ENCODE results near the gene HSPE1. TPM values are rescaled to one million over a fixed set of nuclear protein-coding genes. Genes with fewer than 3 reads are reported as not detected.

Gene HSPE1
- total RNA-seq, 2 experiments from 2014 or later, result 50.8 to 56.2 TPM

DNA sequence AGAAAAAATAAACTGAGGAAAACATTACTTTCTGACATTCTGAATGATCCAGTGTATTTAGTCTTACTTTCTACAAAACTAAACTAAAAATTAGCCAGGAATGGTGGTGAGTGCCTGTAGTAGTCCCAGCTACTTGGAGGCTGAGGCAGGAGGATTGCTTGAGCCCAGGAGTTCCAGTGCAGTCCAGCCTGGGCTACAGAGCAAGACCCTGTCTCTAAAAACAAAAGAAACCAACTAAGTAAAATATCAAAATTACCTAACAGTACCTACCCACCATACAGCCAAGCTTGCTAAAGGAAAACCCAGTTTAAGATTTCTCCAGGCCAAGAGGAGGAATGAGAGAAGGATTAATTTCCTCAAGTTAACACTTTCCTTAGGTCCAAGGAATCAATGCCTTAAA lies 3.5 kb upstream of the HSPE1 start:
- Mint-ChIP-seq H3K9me3 (no peaks in the 10 kb centered on the region), H3K4me3 (peak overlapping the region; percentile 15), H3K36me3 (ENCODE audit: low read depth) (peaks cover 88% of the 10 kb centered on the region), H3K4me1 (ENCODE audit: low read depth) (peaks cover 58% of the 10 kb centered on the region), H3K27ac (peak overlapping the region; percentile 87), H3K27me3 (no peaks in the 10 kb centered on the region)
- intact Hi-C loops (cut with DNase I, micrococcal nuclease), result loop anchor here in 1 of 2 experiments (2.0 to 5.0 kb wide), 2 partner anchors 38 to 211 kb away; partner anchors contain the start of gene MARS2
- no peak overlapping the region for H3K27ac ChIP-seq (ENCODE audit: low read depth in 1 of 2, low read length in 2 of 2)
- ATAC-seq (ENCODE audit: poor library complexity) (no peak), DNase-seq (no peak)
- peaks cover 30% of the 10 kb centered on the region for H3K4me1 ChIP-seq (ENCODE audit: insufficient read depth, low read length)
- H3K27me3 ChIP-seq (ENCODE audit: control insufficient read depth in 1 of 2, insufficient read depth in 2 of 2, low read length in 2 of 2), result no peaks in the 10 kb centered on the region
- no peaks in the 10 kb centered on the region for H3K9me3 ChIP-seq (ENCODE audit: control insufficient read depth in 1 of 2, insufficient read depth in 1 of 2, low read length in 2 of 2)
- ChIA-PET CTCF (interaction anchor here (0.9 kb wide), 1 partner anchor 25 kb away, joined by 3 read pairs; no protein-coding TSS in a partner anchor), POLR2A (interaction anchor here (1.8 to 8.1 kb wide), 3 partner anchors 18 to 61 kb away, joined by 9 to 219 read pairs (median 111); partner anchors contain the start of genes COQ10B, MOB4 and SF3B1)
- H3K36me3 ChIP-seq (ENCODE audit: insufficient read depth, low read length), result peaks cover 58% of the 10 kb centered on the region
- H3K4me3 ChIP-seq (ENCODE audit: low read length), result no peak overlapping the region
- TF ChIP-seq, protein P1, sequence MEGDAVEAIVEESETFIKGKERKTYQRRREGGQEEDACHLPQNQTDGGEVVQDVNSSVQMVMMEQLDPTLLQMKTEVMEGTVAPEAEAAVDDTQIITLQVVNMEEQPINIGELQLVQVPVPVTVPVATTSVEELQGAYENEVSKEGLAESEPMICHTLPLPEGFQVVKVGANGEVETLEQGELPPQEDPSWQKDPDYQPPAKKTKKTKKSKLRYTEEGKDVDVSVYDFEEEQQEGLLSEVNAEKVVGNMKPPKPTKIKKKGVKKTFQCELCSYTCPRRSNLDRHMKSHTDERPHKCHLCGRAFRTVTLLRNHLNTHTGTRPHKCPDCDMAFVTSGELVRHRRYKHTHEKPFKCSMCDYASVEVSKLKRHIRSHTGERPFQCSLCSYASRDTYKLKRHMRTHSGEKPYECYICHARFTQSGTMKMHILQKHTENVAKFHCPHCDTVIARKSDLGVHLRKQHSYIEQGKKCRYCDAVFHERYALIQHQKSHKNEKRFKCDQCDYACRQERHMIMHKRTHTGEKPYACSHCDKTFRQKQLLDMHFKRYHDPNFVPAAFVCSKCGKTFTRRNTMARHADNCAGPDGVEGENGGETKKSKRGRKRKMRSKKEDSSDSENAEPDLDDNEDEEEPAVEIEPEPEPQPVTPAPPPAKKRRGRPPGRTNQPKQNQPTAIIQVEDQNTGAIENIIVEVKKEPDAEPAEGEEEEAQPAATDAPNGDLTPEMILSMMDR (IDR thresholded peaks at IDR 0.05), result no peak

DNA sequence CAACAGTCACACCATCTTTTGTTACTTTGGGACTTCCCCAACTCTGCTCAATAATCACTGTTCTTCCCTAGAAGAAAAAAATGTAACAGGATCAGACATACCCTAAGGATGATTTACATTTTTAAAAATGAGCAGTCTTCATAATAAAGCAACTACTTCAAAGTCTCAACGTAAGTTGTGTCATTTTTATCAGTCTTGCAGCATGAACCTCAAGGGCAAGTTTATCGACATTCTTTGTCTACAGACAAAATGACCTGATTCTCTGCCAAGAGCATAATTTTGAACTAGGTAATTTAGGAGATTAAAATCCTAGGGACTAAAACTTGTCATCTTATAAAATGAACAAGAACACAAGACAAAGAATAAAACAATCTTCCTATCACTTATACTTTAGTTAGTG lies 2.9 kb upstream of the HSPE1 start:
- intact Hi-C loops (cut with DNase I, micrococcal nuclease), result loop anchor here in 1 of 2 experiments (2.0 to 5.0 kb wide), 2 partner anchors 39 to 210 kb away; partner anchors contain the start of gene MARS2
- no peak overlapping the region for H3K27ac ChIP-seq (ENCODE audit: low read depth in 1 of 2, low read length in 2 of 2)

GRCh38 chr2:197498235-197498936 lies 1.8 kb upstream of the HSPE1 start:
- Histone ChIP-seq H3K9me3 (ENCODE audit: control insufficient read depth in 1 of 2, insufficient read depth in 1 of 2, low read length in 2 of 2) (no peaks in the 10 kb centered on the region), H3K27ac (ENCODE audit: low read depth in 1 of 2, low read length in 2 of 2) (peak overlapping the region; percentile 93 to 97), H3K27me3 (ENCODE audit: control insufficient read depth in 1 of 2, insufficient read depth in 2 of 2, low read length in 2 of 2) (no peaks in the 10 kb centered on the region), H3K36me3 (ENCODE audit: insufficient read depth, low read length) (peaks cover 55% of the 10 kb centered on the region), H3K4me1 (ENCODE audit: insufficient read depth, low read length) (peaks cover 38% of the 10 kb centered on the region), H3K4me3 (ENCODE audit: low read length) (peak overlapping the region; percentile 95)
- ChIA-PET POLR2A (interaction anchor here (1.7 to 8.1 kb wide), 6 partner anchors 10 to 206 kb away, joined by 4 to 219 read pairs (median 66); partner anchors contain the start of genes COQ10B, MARS2, MOB4 and SF3B1), CTCF (no interaction called here)
- TF ChIP-seq, protein P1 (IDR thresholded peaks at IDR 0.05), result no peak
- intact Hi-C loops (cut with DNase I, micrococcal nuclease), result loop anchor here in 1 of 2 experiments (2.0 to 5.0 kb wide), 2 partner anchors 62 to 209 kb away; partner anchors contain the start of gene MARS2
- Mint-ChIP-seq H3K4me1 (ENCODE audit: low read depth) (peaks cover 67% of the 10 kb centered on the region), H3K4me3 (peak overlapping the region; percentile 94), H3K27ac (peak overlapping the region; percentile 87), H3K36me3 (ENCODE audit: low read depth) (peaks cover 96% of the 10 kb centered on the region), H3K9me3 (no peaks in the 10 kb centered on the region), H3K27me3 (no peaks in the 10 kb centered on the region)
- ATAC-seq (ENCODE audit: poor library complexity), result no peak
- DNase-seq, result no peak

More for the DNA sequence above, 2.9 kb upstream of the HSPE1 start:
- Mint-ChIP-seq H3K9me3 (no peaks in the 10 kb centered on the region), H3K4me1 (ENCODE audit: low read depth) (peaks cover 64% of the 10 kb centered on the region), H3K27me3 (no peaks in the 10 kb centered on the region), H3K36me3 (ENCODE audit: low read depth) (peaks cover 92% of the 10 kb centered on the region), H3K4me3 (peak overlapping the region; percentile 94), H3K27ac (peak overlapping the region; percentile 87)
- CTCF ChIA-PET, result interaction anchor here (0.9 kb wide), 1 partner anchor 25 kb away, joined by 3 read pairs; no protein-coding TSS in a partner anchor
- ATAC-seq (ENCODE audit: poor library complexity) (no peak), DNase-seq (no peak)
- Histone ChIP-seq H3K4me3 (ENCODE audit: low read length) (no peak overlapping the region), H3K27me3 (ENCODE audit: control insufficient read depth in 1 of 2, insufficient read depth in 2 of 2, low read length in 2 of 2) (no peaks in the 10 kb centered on the region), H3K36me3 (ENCODE audit: insufficient read depth, low read length) (peaks cover 57% of the 10 kb centered on the region), H3K4me1 (ENCODE audit: insufficient read depth, low read length) (peaks cover 37% of the 10 kb centered on the region), H3K9me3 (ENCODE audit: control insufficient read depth in 1 of 2, insufficient read depth in 1 of 2, low read length in 2 of 2) (no peaks in the 10 kb centered on the region)
- TF ChIP-seq, protein P1 (IDR thresholded peaks at IDR 0.05), result no peak
- POLR2A ChIA-PET, result interaction anchor here (1.8 to 8.1 kb wide), 4 partner anchors 18 to 63 kb away, joined by 9 to 219 read pairs (median 108); partner anchors contain the start of genes COQ10B, MOB4 and SF3B1
